Sigmoid colon (tissue), 4 donors: ENCODE data around the gene GPC3.

Source experiments
- CTCF ChIP-seq, 4 experiments: fragments of 450-650 bp in 3 of 4; fragments of 200-600 bp in 1 of 4; IDR thresholded peaks; one replicate each; pipeline ENCODE4 v1.5.1; 2016 to 2019; ENCODE audit warnings: antibody characterized with exemption in 4 of 4, mild to moderate bottlenecking in 3 of 4, moderate library complexity in 2 of 4
- EP300 ChIP-seq, 4 donors: sonication (generic); formaldehyde crosslinking; IDR thresholded peaks; one replicate each; pipeline ENCODE4 v1.6.1; 2017; ENCODE audit warnings: antibody characterized with exemption in 4 of 4
- POLR2A ChIP-seq, 2 donors: fragments of 450-650 bp; IDR thresholded peaks; one replicate each; pipeline ENCODE4 v1.6.1; 2016; ENCODE audit warnings: antibody characterized with exemption in 2 of 2, mild to moderate bottlenecking in 2 of 2, moderate library complexity in 2 of 2

- TF ChIP-seq CTCF (IDR thresholded peaks at IDR 0.05) = no peak
- TF ChIP-seq EP300 (IDR thresholded peaks at IDR 0.05) = no peak
- TF ChIP-seq POLR2A (IDR thresholded peaks at IDR 0.05) = no peak
These were observed 323.2 kb downstream of the GPC3 start for GRCh38 chrX:133661962-133662839.
